ENCODE measurements around the gene NIT2. TPM values are rescaled to one million over a fixed set of nuclear protein-coding genes. Genes with fewer than 3 reads are reported as not detected.

Gene NIT2
- total and polyA plus RNA-seq, 2 experiments from 2014 or later, result 35.6 to 84.0 TPM

GRCh38 chr3:100368441-100368840 lies 33.9 kb downstream of the NIT2 start:
- no peak overlapping the region for H3K4me3 ChIP-seq
- in situ Hi-C loops (cut with MboI), result no loop called here
- no peak overlapping the region for H3K27ac ChIP-seq
- no peaks in the 10 kb centered on the region for H3K9me3 ChIP-seq (ENCODE audit: low read depth)
- peaks cover 4% of the 10 kb centered on the region; the same call in 1 of the 2 replicates for H3K4me1 ChIP-seq (ENCODE audit: insufficient read depth)
- TF ChIP-seq EZH2 (IDR thresholded peaks at IDR 0.05; ENCODE audit: insufficient read depth, poor library complexity, severe bottlenecking), result no peak
- TF ChIP-seq EZH2phosphoT487 (IDR thresholded peaks at IDR 0.05; ENCODE audit: insufficient read depth, low read depth), result no peak
- H4K20me1 ChIP-seq (ENCODE audit: insufficient read depth), result no peaks in the 10 kb centered on the region
- 0 out of 2 replicates have a peak, but pooled peaks cover 7% of the 10 kb centered on the region for H3F3A ChIP-seq (ENCODE audit: insufficient read depth)
- 89 to 91% methylated on average over 8 of the region's 8 CpGs for WGBS, 2 experiments (ENCODE audit: low coverage in 1 of 2, low lambda C conversion rate in 2 of 2, missing lambda C conversion rate in 2 of 2)
- no peaks in the 10 kb centered on the region for H3K27me3 ChIP-seq (replicated peaks; ENCODE audit: insufficient read depth)
- no peak for DNase-seq
- H2AFZ ChIP-seq, result no peak overlapping the region
- no peaks in the 10 kb centered on the region; the same call in 1 of the 2 replicates for H3K79me2 ChIP-seq (ENCODE audit: insufficient read depth)
- no peak overlapping the region for H3K4me2 ChIP-seq (ENCODE audit: unreplicated experiment)
- peaks cover 69% of the 10 kb centered on the region for H3K36me3 ChIP-seq (ENCODE audit: low read depth)
- H3K9me2 ChIP-seq (ENCODE audit: insufficient read depth), result no peaks in the 10 kb centered on the region
- H3K9ac ChIP-seq, result no peak overlapping the region

GRCh38 chr3:100370756-100371155 lies 36.2 kb downstream of the NIT2 start:
- H3F3A ChIP-seq (ENCODE audit: insufficient read depth), result 0 out of 2 replicates have a peak, but pooled peaks cover 7% of the 10 kb centered on the region
- WGBS, 2 experiments (ENCODE audit: low coverage in 1 of 2, low lambda C conversion rate in 2 of 2, missing lambda C conversion rate in 2 of 2), result 69 to 90% methylated on average over 1 of the region's 1 CpG
- no peak overlapping the region for H3K4me2 ChIP-seq (ENCODE audit: unreplicated experiment)
- no peaks in the 10 kb centered on the region for H4K20me1 ChIP-seq (ENCODE audit: insufficient read depth)
- peak; percentile 46 for DNase-seq
- no peak overlapping the region for H2AFZ ChIP-seq
- TF ChIP-seq EZH2 (IDR thresholded peaks at IDR 0.05; ENCODE audit: insufficient read depth, poor library complexity, severe bottlenecking), result no peak
- no peak for TF ChIP-seq EZH2phosphoT487 (IDR thresholded peaks at IDR 0.05; ENCODE audit: insufficient read depth, low read depth)
- peaks cover 63% of the 10 kb centered on the region for H3K36me3 ChIP-seq (ENCODE audit: low read depth)
- no peak overlapping the region for H3K9ac ChIP-seq
- no peak overlapping the region for H3K27ac ChIP-seq
- in situ Hi-C loops (cut with MboI), result no loop called here
- no peaks in the 10 kb centered on the region for H3K9me3 ChIP-seq (ENCODE audit: low read depth)
- no peaks in the 10 kb centered on the region for H3K9me2 ChIP-seq (ENCODE audit: insufficient read depth)
- peaks cover 6% of the 10 kb centered on the region; the same call in 1 of the 2 replicates for H3K79me2 ChIP-seq (ENCODE audit: insufficient read depth)
- H3K4me1 ChIP-seq (ENCODE audit: insufficient read depth), result peaks cover 4% of the 10 kb centered on the region; the same call in 1 of the 2 replicates
- no peaks in the 10 kb centered on the region for H3K27me3 ChIP-seq (replicated peaks; ENCODE audit: insufficient read depth)
- no peak overlapping the region for H3K4me3 ChIP-seq

- Histone ChIP-seq H3K9ac (no peak overlapping the region), H3K27ac (no peak overlapping the region), H3K36me3 (ENCODE audit: low read depth) (peaks cover 62% of the 10 kb centered on the region), H3K9me3 (ENCODE audit: low read depth) (no peaks in the 10 kb centered on the region), H4K20me1 (ENCODE audit: insufficient read depth) (no peaks in the 10 kb centered on the region), H3K4me3 (no peak overlapping the region), H3K4me2 (ENCODE audit: unreplicated experiment) (no peak overlapping the region), H3K27me3 (replicated peaks; ENCODE audit: insufficient read depth) (no peaks in the 10 kb centered on the region), H3K79me2 (ENCODE audit: insufficient read depth) (peaks cover 29% of the 10 kb centered on the region), H3K4me1 (ENCODE audit: insufficient read depth) (peaks cover 4% of the 10 kb centered on the region; the same call in 1 of the 2 replicates), H2AFZ (no peak overlapping the region), H3K9me2 (ENCODE audit: insufficient read depth) (no peaks in the 10 kb centered on the region), H3F3A (ENCODE audit: insufficient read depth) (0 out of 2 replicates have a peak, but pooled peaks cover 7% of the 10 kb centered on the region)
- in situ Hi-C loops (cut with MboI), result no loop called here
- TF ChIP-seq EZH2phosphoT487 (IDR thresholded peaks at IDR 0.05; ENCODE audit: insufficient read depth, low read depth), result no peak
- no peak for TF ChIP-seq EZH2 (IDR thresholded peaks at IDR 0.05; ENCODE audit: insufficient read depth, poor library complexity, severe bottlenecking)
- DNase-seq, result no peak
These were observed 40.0 kb downstream of the NIT2 start for GRCh38 chr3:100374521-100374920.

GRCh38 chr3:100376301-100376700 lies 41.7 kb downstream of the NIT2 start:
- 94 to 99% methylated on average over 4 of the region's 4 CpGs for WGBS, 2 experiments (ENCODE audit: low coverage in 1 of 2, low lambda C conversion rate in 2 of 2, missing lambda C conversion rate in 2 of 2)
- Histone ChIP-seq H3K4me3 (no peak overlapping the region), H3K27ac (no peak overlapping the region), H3K9ac (no peak overlapping the region), H3K79me2 (ENCODE audit: insufficient read depth) (peaks cover 42% of the 10 kb centered on the region), H3K36me3 (ENCODE audit: low read depth) (peaks cover 64% of the 10 kb centered on the region), H3K9me2 (ENCODE audit: insufficient read depth) (no peaks in the 10 kb centered on the region), H2AFZ (no peak overlapping the region), H3K27me3 (replicated peaks; ENCODE audit: insufficient read depth) (no peaks in the 10 kb centered on the region), H4K20me1 (ENCODE audit: insufficient read depth) (no peaks in the 10 kb centered on the region), H3K4me2 (ENCODE audit: unreplicated experiment) (no peak overlapping the region), H3K9me3 (ENCODE audit: low read depth) (no peaks in the 10 kb centered on the region), H3F3A (ENCODE audit: insufficient read depth) (0 out of 2 replicates have a peak, but pooled peaks cover 7% of the 10 kb centered on the region), H3K4me1 (ENCODE audit: insufficient read depth) (no peaks in the 10 kb centered on the region)
- in situ Hi-C loops (cut with MboI), result no loop called here
- TF ChIP-seq EZH2phosphoT487 (IDR thresholded peaks at IDR 0.05; ENCODE audit: insufficient read depth, low read depth) (no peak), EZH2 (IDR thresholded peaks at IDR 0.05; ENCODE audit: insufficient read depth, poor library complexity, severe bottlenecking) (no peak)
- DNase-seq, result no peak
